ENCODE data around the gene MS4A10. TPM values are rescaled to one million over a fixed set of nuclear protein-coding genes. Genes with fewer than 3 reads are reported as not detected.
"Not testable (repeated sequence)": the region's sequence is repeated elsewhere in the genome, so short reads cannot be mapped to it uniquely, and the experiment has no call there.

Gene MS4A10
- under 1 TPM; 0.10 to 0.25 (median 0.16) TPM for polyA plus RNA-seq (ENCODE audit: insufficient read length in 4 of 4)

GRCh38 chr11:60785136-60785535 lies at the start of gene MS4A10:
Gene MS4A10 (plus strand): TSS chr11:60785333. CDS start chr11:60790336, 5,003 bp downstream.
- DNase-seq (ENCODE audit: low read depth in 4 of 4, low spot score in 2 of 4) = no peak

DNA sequence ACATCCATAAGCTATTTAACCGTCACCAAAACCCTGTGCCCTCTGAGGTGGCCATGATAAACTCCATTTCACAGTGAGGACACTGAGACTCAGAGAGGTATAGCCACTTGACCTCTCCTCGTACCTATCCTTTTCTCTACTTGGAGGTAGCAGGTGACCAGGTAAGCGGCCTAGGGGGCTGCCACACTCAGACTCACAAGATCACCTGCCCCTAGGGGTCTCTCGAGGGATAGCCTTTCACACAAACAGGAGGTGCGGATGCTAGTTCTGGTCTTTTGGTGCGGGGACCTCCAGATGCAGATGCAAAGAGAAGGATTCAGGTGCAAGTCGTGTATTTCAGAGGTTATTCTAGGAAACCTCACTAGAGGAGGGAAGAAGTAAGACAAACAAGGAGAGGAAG lies 46.0 kb upstream of the MS4A10 start:
- no peak for DNase-seq (ENCODE audit: low read depth in 4 of 4, low spot score in 2 of 4)

- no peak for DNase-seq (ENCODE audit: low read depth in 4 of 4, low spot score in 2 of 4)
Measured at GRCh38 chr11:60740573-60740972, 44.6 kb upstream of the MS4A10 start.

DNA sequence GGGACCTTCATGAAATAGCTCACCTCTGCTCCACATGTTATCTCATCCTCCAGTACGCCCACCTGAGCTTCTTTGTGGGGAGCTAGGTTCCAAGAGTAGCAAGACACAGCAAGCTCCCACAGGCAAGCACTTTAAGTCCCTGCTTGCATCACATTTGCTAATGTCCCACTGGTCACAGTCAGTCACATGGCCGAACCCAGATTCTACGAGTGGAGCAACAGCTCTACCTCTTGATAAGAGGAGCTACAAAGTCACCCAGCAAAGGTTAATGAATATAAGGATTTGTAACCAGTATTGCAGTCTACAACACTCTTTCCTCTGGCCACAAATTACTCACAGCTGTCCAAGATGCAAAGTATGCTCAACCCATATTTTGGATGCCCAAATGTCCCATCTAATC lies 43.7 kb upstream of the MS4A10 start:
- DNase-seq (ENCODE audit: low read depth in 4 of 4, low spot score in 2 of 4) = no peak

DNA sequence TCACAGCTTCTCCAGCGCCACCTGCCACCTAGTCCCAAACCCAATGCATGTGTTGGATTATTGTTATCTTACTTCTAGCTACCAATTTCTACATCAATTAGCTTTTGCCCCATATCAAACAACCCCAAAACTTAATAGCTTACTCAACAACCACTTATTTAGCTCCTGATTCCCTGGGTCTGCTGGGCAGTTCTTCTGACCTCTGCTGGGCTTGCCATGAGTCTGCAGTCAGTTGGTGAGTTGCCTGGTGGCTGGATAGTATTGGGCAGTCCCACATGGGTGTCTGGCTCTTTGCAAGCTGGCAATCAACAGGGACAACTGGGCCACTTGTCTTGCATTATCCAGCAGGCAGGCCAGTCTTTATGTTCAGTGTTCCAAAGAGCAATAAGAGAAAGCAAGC lies 42.1 kb upstream of the MS4A10 start:
- DNase-seq (ENCODE audit: low read depth in 4 of 4, low spot score in 2 of 4) = no peak

DNA sequence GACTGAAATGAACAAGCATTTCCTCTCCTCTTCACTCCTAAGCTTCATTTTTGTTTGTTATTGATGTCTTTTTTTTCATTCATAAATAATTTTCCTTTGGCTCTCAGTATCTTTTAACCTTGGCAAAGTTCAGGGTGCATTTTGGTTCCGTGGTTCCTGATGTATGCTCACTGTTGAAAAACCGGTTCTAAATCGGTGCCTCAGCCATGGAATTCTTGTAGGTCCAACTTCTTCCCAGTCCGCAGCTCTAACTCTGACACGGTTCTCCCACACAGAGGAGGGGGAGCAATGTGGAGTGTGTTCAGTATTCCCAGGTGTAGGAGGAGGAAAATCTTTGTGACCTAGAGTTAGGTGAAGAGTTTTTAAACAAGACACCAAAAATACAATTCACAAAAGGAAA lies 41.0 kb upstream of the MS4A10 start:
- no peak for DNase-seq (ENCODE audit: low read depth in 4 of 4, low spot score in 2 of 4)

- DNase-seq (ENCODE audit: low read depth in 4 of 4, low spot score in 2 of 4) = no peak
Measured at GRCh38 chr11:60747359-60747873, 37.7 kb upstream of the MS4A10 start.

DNA sequence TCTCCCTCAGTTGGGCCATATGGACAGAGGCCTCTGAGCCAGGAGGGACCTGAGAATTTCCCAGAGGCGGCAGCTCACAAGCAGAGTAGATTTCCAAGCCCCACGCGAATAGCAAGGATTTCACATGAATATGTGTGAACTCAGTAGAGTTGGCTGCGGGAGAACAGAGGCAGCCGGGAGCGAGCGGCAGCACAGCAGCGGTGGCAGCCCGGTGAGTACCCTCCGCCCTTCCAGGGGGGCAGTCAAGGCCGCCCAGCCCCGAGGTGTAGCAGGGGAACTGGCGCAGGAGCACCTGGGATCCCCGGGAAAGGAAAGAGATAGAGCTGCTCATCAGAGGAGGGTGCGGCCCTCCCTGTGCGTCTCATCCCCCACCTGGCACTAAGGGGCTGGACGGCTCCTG lies 36.9 kb upstream of the MS4A10 start:
- no peak for DNase-seq (ENCODE audit: low read depth in 4 of 4, low spot score in 2 of 4)

- no peak for DNase-seq (ENCODE audit: low read depth in 4 of 4, low spot score in 2 of 4)
Measured at GRCh38 chr11:60748821-60749220, 36.3 kb upstream of the MS4A10 start.

DNA sequence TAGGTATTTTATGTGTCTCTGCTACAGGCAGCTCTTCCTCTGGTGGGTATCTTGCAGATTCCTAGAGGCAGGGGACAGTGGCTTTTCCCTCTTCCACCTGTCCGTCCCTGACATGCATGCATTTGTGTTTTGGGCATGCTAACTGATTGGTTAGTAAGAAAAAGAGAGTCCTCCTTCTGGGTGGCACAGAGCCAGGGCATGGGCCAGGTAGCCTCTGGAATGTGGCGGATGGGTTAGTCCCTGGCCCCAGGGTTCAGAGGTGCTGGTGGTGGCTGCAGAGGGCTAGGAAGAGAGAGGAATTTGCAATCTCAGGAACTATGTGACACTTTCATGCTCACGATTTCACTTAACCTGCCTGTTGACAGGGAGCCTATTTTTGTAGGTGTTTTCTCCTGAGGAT lies 34.2 kb upstream of the MS4A10 start:
- DNase-seq (ENCODE audit: low read depth in 4 of 4, low spot score in 2 of 4) = no peak

GRCh38 chr11:60753309-60753708 lies 31.8 kb upstream of the MS4A10 start:
- DNase-seq (ENCODE audit: low read depth in 4 of 4, low spot score in 2 of 4) = no peak

GRCh38 chr11:60754887-60755286 lies 30.2 kb upstream of the MS4A10 start:
- DNase-seq (ENCODE audit: low read depth in 4 of 4, low spot score in 2 of 4) = no peak

DNA sequence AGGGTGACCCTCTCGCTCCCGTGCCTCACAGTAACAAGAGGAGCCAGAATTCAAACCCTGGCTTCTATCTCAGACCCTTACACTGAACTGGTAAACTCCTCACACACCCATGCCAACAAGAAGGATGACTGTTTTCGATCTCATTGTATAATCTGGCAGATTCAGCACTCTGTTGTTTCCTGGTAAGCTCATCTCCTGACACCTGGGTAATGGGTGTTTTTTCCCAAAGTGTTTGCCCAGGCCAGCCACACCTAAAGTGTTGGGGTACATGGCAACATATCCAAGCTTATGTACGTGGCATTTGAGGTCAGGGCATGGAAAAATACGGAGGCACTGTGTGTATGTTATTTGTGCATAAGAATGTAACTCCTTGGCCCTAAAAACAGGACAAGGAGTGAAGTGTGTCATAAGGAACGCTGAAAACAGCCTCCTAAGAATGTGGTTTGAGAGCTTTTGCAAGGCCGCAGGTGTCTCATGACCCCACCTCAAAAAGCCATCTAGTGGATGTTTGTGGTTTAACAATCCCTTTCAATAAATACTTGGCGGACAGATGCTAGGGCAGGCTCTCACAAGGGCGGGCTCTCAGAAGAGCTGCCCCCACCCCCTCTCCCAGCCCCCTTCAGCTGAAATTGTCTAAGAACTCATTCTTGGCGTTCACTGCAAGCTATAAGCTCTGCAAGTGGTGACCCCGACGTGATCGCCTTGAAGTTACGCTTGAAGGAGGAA lies 28.7 kb upstream of the MS4A10 start, which contains the start of gene MS4A15:
Gene MS4A15 (plus strand): TSS at position 561 of the 726 bp plus-strand sequence. CDS start 6,867 bp downstream, outside the sequence.
- DNase-seq (ENCODE audit: low read depth in 4 of 4, low spot score in 2 of 4) = no peak

- no peak for DNase-seq (ENCODE audit: low read depth in 4 of 4, low spot score in 2 of 4)
Measured at GRCh38 chr11:60757231-60757800, 27.8 kb upstream of the MS4A10 start.

DNA sequence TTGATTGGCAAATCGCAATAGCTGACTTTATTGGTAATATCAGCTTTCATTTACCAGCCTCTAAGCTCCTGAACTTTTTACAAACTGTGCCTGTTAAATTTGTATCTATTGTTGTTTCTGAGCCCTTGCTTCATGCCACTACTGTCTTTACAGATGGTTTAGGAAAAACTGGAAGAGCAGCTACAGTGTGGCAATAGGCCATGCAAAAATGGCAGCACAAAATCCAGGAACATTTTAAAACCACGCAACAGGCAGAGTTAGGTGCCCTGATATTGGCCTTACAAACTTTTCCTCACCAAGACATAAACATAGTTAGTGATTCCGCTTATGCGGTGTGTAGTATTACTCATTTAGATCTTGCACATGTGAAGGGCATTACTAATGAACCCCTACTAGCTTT lies 26.5 kb upstream of the MS4A10 start:
- DNase-seq (ENCODE audit: low read depth in 4 of 4, low spot score in 2 of 4) = not testable (repeated sequence)

- DNase-seq (ENCODE audit: low read depth in 4 of 4, low spot score in 2 of 4) = not testable (repeated sequence)
Measured at GRCh38 chr11:60759438-60760225, 25.5 kb upstream of the MS4A10 start.

- DNase-seq (ENCODE audit: low read depth in 4 of 4, low spot score in 2 of 4) = no peak
Measured at GRCh38 chr11:60761436-60762190, 23.5 kb upstream of the MS4A10 start.

DNA sequence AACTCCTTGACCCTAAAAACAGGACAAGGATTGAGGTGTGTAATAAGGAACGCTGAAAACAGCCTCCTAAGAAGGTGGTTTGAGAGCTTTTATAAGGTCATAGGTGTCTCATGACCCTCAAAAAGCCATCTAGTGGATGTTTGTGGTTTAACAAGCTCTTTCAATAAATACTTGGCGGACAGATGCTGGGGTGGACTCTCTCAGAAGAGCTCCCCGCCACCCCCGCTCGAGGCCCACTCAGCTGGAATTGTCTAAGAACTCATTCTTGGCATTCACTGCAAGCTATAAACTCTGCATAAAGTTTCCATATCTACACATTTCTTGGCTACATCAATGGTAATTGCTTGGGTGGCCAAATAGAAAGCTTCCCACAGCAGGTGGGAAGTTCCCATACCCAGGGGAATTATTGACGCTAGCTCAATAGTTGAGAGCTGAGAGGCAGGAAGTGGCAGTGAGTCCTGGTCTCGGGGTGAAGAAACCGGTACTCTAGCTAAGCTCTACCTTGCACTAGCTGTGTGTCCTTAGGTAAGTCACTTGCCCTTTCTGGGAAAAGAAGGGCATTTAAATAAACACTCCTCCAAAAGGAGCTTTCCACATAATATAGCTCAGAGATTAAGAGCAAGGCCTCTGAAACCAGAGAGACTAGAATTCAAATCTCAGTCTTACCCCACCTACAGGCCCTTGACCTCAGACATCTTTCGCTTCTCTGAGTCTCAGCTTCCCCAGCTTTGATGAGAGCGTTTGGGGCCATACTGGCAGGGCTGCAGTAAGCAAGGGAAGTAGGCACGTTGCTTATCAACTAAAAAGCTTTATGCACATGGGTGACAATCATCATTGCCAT lies 22.1 kb upstream of the MS4A10 start:
- no peak for DNase-seq (ENCODE audit: low read depth in 4 of 4, low spot score in 2 of 4)

DNA sequence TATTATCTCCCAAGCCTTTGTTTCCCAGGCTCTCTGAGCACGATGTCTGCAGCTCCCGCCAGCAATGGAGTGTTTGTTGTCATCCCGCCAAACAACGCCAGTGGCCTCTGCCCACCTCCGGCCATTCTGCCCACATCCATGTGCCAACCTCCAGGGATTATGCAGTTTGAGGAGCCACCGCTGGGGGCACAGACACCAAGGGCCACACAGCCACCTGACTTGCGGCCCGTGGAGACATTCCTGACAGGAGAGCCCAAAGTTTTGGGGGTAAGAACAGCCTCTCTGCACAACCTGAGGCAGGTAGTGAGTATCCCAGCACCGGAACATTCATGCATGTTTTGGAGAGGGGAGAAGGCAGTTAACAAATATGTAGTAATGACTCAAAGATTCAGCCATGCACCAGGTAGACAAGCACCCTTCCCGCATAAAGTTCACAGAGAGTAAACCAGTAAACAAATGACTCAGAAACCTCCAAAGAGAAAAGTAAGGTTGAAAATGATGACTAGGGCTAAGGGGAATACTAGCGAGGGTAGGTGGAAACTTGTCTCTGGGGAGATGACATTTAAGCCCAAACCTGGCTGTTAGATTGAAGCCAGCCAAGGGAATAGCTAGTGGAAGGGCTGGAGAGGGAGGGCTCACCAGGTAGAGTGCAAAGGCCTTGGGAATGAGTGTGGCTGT lies 21.3 kb upstream of the MS4A10 start:
- DNase-seq (ENCODE audit: low read depth in 4 of 4, low spot score in 2 of 4) = no peak
